Sigmoid colon (tissue), 4 donors: Measurements from ENCODE around the gene LTBP1.

ENCODE experiments used
- CTCF ChIP-seq, 4 experiments: fragments of 450-650 bp in 3 of 4; fragments of 200-600 bp in 1 of 4; IDR thresholded peaks; one replicate each; pipeline ENCODE4 v1.5.1; 2016 to 2019; ENCODE audit warnings: antibody characterized with exemption in 4 of 4, mild to moderate bottlenecking in 3 of 4, moderate library complexity in 2 of 4
- EP300 ChIP-seq, 4 donors: sonication (generic); formaldehyde crosslinking; IDR thresholded peaks; one replicate each; pipeline ENCODE4 v1.6.1; 2017; ENCODE audit warnings: antibody characterized with exemption in 4 of 4
- POLR2A ChIP-seq, 2 donors: fragments of 450-650 bp; IDR thresholded peaks; one replicate each; pipeline ENCODE4 v1.6.1; 2016; ENCODE audit warnings: antibody characterized with exemption in 2 of 2, mild to moderate bottlenecking in 2 of 2, moderate library complexity in 2 of 2
- POLR2AphosphoS5 ChIP-seq, 4 donors: sonication (generic); formaldehyde crosslinking; IDR thresholded peaks; one replicate each; pipeline ENCODE4 v1.6.1; 2017; ENCODE audit warnings: antibody characterized with exemption in 4 of 4

- TF ChIP-seq CTCF (IDR thresholded peaks at IDR 0.05) (no peak), POLR2A (IDR thresholded peaks at IDR 0.05) (no peak), POLR2AphosphoS5 (IDR thresholded peaks at IDR 0.05) (peak in 2 of 4 donors; percentile 21 to 46), EP300 (IDR thresholded peaks at IDR 0.05) (no peak)
Observed at GRCh38 chr2:33108483-33109443, 162.0 kb downstream of the LTBP1 start.
